D721Med (cell line): Measurements from ENCODE around the gene SALL4.

ENCODE experiments used
- DNase-seq: peaks from one replicate; pipeline ENCODE4 v3.0.0; 2011; ENCODE audit warnings: low spot score; ENCODE audit not compliant: insufficient read length
- FAIRE-seq: peaks from 2 replicates; lab custom pipeline; 2011; peaks lifted over from hg19 to GRCh38; lab: Jason Lieb, UNC
- CTCF ChIP-seq: IDR thresholded peaks from 2 replicates; pipeline ENCODE4 v1.5.1; 2012; ENCODE audit warnings: mild to moderate bottlenecking, control low read depth; ENCODE audit not compliant: insufficient read depth; ENCODE audit errors: missing control alignments

Gene SALL4

GRCh38 chr20:51734876-51735720 lies 67.2 kb downstream of the SALL4 start:
- DNase-seq: no peak
- no peak for FAIRE-seq
- no peak for TF ChIP-seq CTCF

- FAIRE-seq (no peak), DNase-seq (no peak)
- TF ChIP-seq CTCF: no peak
Observed at GRCh38 chr20:51733070-51733469, 69.3 kb downstream of the SALL4 start.
